ENCODE data around the gene SLC5A1.
A peak's percentile ranks its signal among the peaks of the same experiment; 100 is the strongest.

SLC5A1 gene

DNA sequence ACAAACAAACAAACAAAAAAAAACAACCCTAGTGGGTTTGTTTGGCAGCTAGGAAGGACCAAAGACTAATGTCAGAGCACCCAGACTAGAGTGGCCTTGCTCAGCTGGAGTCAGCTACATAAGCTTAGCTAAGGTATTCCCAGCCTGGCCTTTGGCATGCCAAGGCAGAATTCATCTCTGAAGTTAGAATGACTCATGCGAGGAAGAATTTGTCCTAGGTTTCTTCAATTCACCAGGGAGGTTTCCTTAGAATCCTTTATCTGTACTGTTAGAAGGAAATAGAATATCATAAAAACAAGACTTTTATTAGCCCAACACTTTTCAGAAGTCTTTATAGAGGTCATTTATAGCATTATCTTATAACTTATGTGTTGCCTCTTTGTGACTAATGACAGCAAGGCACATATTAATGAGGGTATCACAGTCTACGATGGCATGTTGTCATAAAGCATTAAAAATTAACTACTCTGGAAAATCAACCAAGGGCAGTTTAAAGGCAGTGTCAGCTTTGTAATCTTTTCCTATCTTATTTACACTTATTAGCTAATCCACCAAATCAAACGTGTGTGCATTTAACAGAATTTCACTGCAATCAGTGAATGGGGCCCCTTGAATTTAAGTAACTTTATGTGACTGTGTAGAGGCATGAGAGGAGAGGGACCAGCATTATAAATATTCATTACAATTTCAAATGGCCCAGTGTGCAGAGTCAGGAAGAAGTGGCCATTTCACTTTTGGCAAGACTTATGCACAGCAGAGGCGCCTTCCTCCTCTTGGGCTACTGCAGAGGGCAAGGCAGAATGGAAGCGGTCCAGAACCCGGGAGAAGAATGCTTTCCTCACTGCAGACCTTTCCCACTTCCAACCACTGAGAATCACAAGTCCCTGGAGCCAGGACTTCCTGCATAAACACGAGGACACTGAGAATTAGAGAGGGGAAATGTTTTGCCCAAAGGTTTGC lies 36.3 kb downstream of the SLC5A1 start:
- no peak for DNase-seq (ENCODE audit: low read depth, low spot score)

GRCh38 chr22:32080904-32081303 lies 37.8 kb downstream of the SLC5A1 start:
- peak; percentile 41 for DNase-seq (ENCODE audit: low read depth, low spot score)

More for the DNA sequence above, 36.3 kb downstream of the SLC5A1 start:
- no peak overlapping the region for H3K4me3 ChIP-seq (ENCODE audit: low read length)

DNA sequence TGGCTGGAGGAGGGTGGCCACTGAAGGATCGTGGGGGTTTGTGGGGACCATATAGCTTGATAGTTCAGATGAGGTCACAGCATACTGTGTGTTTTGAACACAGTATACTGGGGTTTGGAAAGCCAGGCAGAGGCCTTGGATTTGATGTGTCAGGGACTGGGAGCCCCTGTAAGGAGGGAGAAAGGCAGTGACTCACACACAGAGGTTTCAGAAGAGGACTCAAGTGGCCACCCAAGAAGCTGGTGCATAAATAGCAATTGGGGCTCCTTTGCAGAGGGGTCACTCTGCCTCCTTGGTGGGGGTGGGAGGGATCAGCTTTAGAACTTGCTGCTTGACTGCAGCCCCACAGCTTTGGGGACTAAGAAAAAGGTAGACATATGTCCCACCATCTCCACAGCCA lies 39.3 kb downstream of the SLC5A1 start:
- H3K4me3 ChIP-seq (ENCODE audit: low read length), result no peak overlapping the region

More at GRCh38 chr22:32080904-32081303, 37.8 kb downstream of the SLC5A1 start:
- no peak overlapping the region for H3K4me3 ChIP-seq (ENCODE audit: low read length)

DNA sequence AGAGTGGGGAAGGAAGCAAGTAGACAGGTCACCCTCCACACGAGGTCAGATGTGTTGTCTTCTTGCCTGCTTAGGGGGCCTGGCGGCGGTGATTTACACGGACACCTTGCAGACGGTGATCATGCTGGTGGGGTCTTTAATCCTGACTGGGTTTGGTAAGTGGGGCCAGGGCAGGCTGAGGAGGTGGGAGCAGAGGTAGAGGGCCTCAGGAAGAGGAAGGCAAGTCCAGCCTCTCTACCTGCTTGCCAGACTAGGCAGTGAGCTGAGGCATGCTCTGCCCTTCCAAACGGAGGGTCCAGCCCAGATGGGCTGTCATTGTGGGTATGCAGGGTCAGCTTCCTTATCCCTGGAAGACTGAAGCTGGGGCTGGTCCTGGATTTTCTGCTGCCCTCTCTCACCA lies 39.9 kb downstream of the SLC5A1 start:
- H3K4me3 ChIP-seq (ENCODE audit: low read length), result no peak overlapping the region
- no peak for DNase-seq (ENCODE audit: low read depth, low spot score)

More for the DNA sequence above, 39.3 kb downstream of the SLC5A1 start:
- DNase-seq (ENCODE audit: low read depth, low spot score), result no peak

GRCh38 chr22:32083814-32084213 lies 40.8 kb downstream of the SLC5A1 start:
- DNase-seq (ENCODE audit: low read depth, low spot score), result no peak
- no peak overlapping the region for H3K4me3 ChIP-seq (ENCODE audit: low read length)

- DNase-seq (ENCODE audit: low read depth, low spot score), result no peak
- H3K4me3 ChIP-seq (ENCODE audit: low read length), result no peak overlapping the region
Measured at GRCh38 chr22:32088084-32088483, 45.0 kb downstream of the SLC5A1 start.

GRCh38 chr22:32097018-32097417 lies 54.0 kb downstream of the SLC5A1 start:
- H3K4me3 ChIP-seq (ENCODE audit: low read length), result no peak overlapping the region
- no peak for DNase-seq (ENCODE audit: low read depth, low spot score)

GRCh38 chr22:32097881-32098499 lies 54.9 kb downstream of the SLC5A1 start:
- DNase-seq (ENCODE audit: low read depth, low spot score), result no peak
- no peak overlapping the region for H3K4me3 ChIP-seq (ENCODE audit: low read length)

DNA sequence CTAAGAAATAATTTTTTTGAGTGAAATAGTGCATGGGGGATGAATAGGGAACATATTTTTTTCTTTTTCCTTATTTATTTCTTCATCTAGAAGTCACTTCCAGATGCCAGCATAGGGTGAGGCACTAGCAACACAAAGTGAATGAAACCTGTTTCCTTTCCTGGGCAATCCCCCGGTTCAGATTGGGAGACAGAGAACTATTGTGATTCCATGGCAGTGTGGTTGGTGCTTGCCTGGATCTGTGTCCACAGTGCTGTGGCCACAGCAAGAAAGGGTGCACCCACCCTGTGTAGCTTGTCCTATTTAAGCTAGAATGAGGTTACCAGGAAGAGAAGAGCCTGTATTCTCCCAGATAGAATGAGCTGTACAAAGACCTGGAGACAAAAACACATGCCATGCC lies 57.6 kb downstream of the SLC5A1 start:
- no peak for DNase-seq (ENCODE audit: low read depth, low spot score)
- H3K4me3 ChIP-seq (ENCODE audit: low read length), result no peak overlapping the region

DNA sequence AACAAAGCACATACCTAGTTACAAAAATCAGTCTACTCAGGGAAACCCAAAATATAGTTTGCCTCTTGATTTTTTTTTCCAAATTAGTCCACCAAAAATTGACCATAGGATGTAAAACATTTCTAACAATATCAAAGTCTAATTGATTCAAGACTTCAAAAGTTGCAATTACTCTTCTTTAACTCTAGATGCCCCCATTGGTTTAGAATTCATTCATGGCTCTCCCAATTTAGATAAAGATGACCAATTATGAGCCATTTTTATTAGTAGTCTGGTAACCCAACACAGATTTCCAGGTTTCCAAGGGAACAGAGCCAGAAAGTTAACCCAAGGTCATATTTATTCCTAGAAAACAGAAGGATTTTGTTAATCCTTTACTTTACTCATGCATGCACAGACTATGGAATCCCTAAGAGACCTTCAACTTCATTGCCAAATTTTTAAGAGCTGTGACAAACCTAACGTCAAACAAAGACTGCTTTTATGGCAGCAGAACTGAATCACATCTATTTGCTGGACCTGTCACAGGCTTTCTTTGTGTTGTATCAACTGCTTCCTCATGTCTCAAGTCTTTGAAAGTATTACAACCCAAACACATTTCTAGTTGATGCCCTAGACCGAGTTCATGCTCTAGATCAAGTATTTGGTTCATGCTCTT lies 60.7 kb downstream of the SLC5A1 start:
- no peak overlapping the region for H3K4me3 ChIP-seq (ENCODE audit: low read length)
- DNase-seq (ENCODE audit: low read depth, low spot score), result peak; percentile 4

GRCh38 chr22:32106930-32107329 lies 63.9 kb downstream of the SLC5A1 start:
- DNase-seq (ENCODE audit: low read depth, low spot score), result peak; percentile 16
- H3K4me3 ChIP-seq (ENCODE audit: low read length), result no peak overlapping the region

GRCh38 chr22:32112380-32112779 lies 69.3 kb downstream of the SLC5A1 start:
- H3K4me3 ChIP-seq (ENCODE audit: low read length), result no peak overlapping the region
- no peak for DNase-seq (ENCODE audit: low read depth, low spot score)

GRCh38 chr22:32119568-32120235 lies 76.6 kb downstream of the SLC5A1 start:
- H3K4me3 ChIP-seq (ENCODE audit: low read length), result no peak overlapping the region
- DNase-seq (ENCODE audit: low read depth, low spot score), result no peak

GRCh38 chr22:32120603-32121002 lies 77.5 kb downstream of the SLC5A1 start:
- H3K4me3 ChIP-seq (ENCODE audit: low read length), result no peak overlapping the region
- DNase-seq (ENCODE audit: low read depth, low spot score), result no peak

DNA sequence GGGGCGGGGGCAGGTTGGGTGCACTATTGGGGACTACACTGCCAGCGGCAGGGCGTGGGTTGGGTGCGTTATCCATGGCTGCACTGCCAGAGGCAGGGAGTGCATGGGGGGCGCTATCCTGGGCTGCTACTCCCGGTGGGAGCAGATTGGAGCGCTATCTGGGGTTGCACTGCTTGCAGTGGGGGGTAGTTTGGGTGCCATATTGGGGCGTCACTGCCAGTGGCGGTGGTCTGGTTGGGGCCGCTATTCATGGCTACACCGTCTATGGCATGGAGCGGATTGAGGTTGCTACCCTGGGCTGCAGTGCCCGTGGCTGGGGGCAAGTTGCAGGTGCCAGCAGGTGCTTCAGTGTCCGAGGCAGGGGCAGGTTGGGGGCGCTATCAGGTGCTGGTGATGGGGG lies 79.8 kb downstream of the SLC5A1 start:
- H3K4me3 ChIP-seq (ENCODE audit: low read length), result no peak overlapping the region
- DNase-seq (ENCODE audit: low read depth, low spot score), result no peak

DNA sequence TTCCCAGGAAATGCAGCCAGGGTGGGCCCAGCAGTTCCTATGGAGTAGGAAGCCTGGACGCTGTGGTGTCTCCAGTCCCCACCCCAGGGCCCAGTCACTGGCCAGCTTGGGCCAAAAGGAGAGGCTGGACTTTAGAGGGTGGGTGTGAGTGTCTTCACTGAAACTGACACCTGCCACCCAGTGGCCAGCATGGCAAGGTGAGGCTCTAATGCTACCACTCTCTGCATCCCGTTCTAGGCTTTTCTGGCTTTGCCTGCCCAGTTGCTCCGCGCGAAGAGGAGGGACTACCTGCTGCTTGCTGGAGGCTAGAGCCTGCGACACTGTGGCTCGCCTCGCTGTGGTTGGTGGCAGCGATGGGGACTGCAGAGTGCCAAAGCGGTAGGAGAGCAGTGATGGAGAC lies 80.6 kb downstream of the SLC5A1 start:
- H3K4me3 ChIP-seq (ENCODE audit: low read length), result no peak overlapping the region
- no peak for DNase-seq (ENCODE audit: low read depth, low spot score)

GRCh38 chr22:32127904-32128303 lies 84.8 kb downstream of the SLC5A1 start:
- DNase-seq (ENCODE audit: low read depth, low spot score), result no peak
- no peak overlapping the region for H3K4me3 ChIP-seq (ENCODE audit: low read length)

DNA sequence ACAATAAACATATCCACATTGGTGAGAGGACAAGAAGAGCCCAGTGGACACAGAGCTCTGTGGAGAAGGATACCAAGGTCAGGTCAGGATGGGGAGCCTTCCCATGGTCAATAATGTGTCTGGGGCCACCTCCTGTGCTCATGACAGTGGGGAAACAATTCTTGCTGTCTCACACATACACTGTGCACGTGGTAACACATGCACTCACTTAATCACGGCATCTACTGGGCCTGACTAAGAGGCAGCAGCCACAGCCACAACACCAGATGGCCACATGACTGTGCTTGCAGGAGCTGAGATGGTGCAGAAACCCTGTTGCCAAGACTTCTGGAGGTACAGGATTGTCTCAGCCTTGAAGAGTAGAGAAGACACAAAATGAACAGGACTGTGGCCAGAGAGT lies 87.4 kb downstream of the SLC5A1 start:
- H3K4me3 ChIP-seq (ENCODE audit: low read length), result no peak overlapping the region
- no peak for DNase-seq (ENCODE audit: low read depth, low spot score)

DNA sequence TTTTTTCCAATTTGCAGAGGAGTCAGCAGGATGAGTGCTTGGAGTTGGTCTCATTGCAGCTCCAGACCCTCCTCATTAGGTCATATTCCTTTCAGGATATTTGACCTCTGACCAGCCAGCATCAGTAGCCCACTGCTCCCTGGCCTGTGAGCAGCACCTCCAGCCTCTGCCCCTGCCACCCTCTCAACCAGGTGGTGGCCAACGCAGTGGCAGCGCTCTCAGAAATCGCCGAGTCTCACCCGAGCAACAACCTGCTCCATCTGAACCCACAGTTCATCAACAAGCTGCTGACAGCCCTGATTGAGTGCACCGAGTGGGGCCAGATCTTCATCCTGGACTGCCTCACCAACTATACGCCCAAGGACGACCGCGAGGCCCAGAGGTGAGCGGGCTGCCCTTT lies 89.1 kb downstream of the SLC5A1 start:
- no peak for DNase-seq (ENCODE audit: low read depth, low spot score)
- no peak overlapping the region for H3K4me3 ChIP-seq (ENCODE audit: low read length)

Data from Jurkat, Clone E6-1 (cell line).